LoVo (cell line): Measurements from ENCODE around the gene AKR1C8.

ENCODE experiments used
- DNase-seq: peaks from one replicate; pipeline ENCODE4 v3.0.0-alpha.2; 2016; ENCODE audit warnings: low spot score

AKR1C8 gene

DNA sequence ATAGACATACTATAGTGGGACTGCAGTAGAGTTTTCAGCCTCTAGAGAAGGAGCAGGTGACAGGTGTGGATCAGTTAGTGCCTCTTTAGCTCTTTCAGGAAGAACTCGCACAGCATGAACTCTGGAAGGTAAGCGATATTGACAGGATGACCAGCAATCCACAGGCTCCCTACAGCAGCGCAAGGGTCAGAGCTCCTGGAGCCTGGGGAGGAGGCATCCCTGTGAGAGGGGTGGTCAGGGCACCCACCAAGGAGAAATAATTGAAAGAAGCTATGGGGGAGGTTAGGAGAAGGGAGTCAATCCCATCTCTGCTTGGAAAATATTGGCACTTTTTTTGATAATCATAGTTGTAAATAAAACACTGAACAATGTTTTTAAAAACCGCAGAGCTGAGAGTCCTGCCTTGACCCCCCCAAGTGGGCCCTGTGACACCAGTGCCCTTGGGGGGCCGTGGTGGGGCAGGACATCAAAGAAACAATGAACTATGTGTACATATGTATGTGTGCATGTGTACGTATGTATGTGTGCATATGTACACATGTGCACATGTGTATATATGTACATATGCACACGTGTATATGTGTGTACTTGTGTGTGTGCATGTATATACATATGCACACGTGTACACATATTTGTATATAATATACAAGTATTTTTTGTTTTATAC is 77.0 kb downstream of the AKR1C8 start:
- no peak for DNase-seq

DNA sequence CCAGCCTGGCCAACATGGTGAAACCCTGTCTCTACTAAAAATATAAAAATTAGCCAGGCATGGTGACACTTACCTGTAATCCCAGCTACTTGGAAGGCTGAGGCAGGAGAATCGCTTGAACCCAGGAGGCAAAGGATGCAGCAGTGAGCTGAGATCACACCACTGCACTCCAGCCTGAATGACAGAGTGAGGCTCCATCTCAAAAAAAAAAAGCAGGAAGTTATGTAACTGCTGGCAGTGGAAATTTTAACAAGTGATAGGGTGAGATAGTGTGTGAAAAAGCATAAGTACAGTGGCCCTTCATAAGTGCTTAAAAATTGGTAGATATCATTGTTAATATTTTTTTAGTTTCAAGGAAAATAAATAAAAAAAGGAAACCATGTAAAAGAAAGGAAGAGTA is 78.4 kb downstream of the AKR1C8 start:
- DNase-seq: no peak

DNA sequence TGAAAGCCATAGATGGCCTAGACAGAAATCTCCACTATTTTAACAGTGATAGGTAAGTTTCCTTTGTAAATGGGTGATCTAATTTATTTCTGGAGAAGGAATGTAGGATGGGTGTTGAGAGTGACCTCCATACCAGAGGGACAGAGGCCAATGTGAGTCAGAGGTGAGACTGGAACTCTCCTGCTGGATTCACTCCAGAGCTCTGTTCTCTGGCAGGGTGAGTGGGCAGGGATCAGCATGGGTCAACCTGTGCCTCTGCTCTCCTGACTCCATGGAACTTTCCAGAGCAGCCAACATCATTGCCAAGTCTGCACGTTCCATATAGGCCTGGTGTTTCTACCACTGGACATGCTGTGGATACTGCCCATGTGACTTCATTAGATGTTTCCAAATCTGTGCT is 79.3 kb downstream of the AKR1C8 start:
- DNase-seq: no peak
